HG03025 (cell line): ENCODE results near the gene PLXNA1.

Experiments used
- ATAC-seq: cut with Tn5 transposase; IDR thresholded peaks from one replicate; pipeline ENCODE4 v1.9.1; 2021; ENCODE audit warnings: mild to moderate bottlenecking, moderate library complexity; ENCODE audit not compliant: unreplicated experiment, low FRiP score

Gene PLXNA1

GRCh38 chr3:126985132-126985985 is 2.4 kb downstream of the PLXNA1 start:
- ATAC-seq = no peak

- no peak for ATAC-seq
These were observed 3.1 kb downstream of the PLXNA1 start for GRCh38 chr3:126986001-126986400.

- no peak for ATAC-seq
These were observed 4.2 kb downstream of the PLXNA1 start for GRCh38 chr3:126987129-126987528.

- ATAC-seq = no peak
These were observed 4.7 kb downstream of the PLXNA1 start for GRCh38 chr3:126987596-126987995.

GRCh38 chr3:126988451-126989021 is 5.6 kb downstream of the PLXNA1 start:
- no peak for ATAC-seq

GRCh38 chr3:126989316-126990023 is 6.6 kb downstream of the PLXNA1 start:
- ATAC-seq = no peak

GRCh38 chr3:126990024-126990700 is 7.2 kb downstream of the PLXNA1 start:
- ATAC-seq = no peak

GRCh38 chr3:126990890-126991289 is 8.0 kb downstream of the PLXNA1 start:
- no peak for ATAC-seq

- no peak for ATAC-seq
These were observed 8.7 kb downstream of the PLXNA1 start for GRCh38 chr3:126991366-126992200.

- ATAC-seq = no peak
These were observed 9.3 kb downstream of the PLXNA1 start for GRCh38 chr3:126992216-126992615.

GRCh38 chr3:126992776-126993175 is 9.9 kb downstream of the PLXNA1 start:
- no peak for ATAC-seq

GRCh38 chr3:126993436-126993835 is 10.5 kb downstream of the PLXNA1 start:
- no peak for ATAC-seq

- ATAC-seq = no peak
These were observed 11.8 kb downstream of the PLXNA1 start for GRCh38 chr3:126994661-126995245.

GRCh38 chr3:126995254-126995780 is 12.4 kb downstream of the PLXNA1 start:
- no peak for ATAC-seq

- no peak for ATAC-seq
These were observed 13.1 kb downstream of the PLXNA1 start for GRCh38 chr3:126995926-126996512.

GRCh38 chr3:126996905-126997304 is 14.0 kb downstream of the PLXNA1 start:
- ATAC-seq = no peak

- ATAC-seq = no peak
These were observed 14.6 kb downstream of the PLXNA1 start for GRCh38 chr3:126997455-126998038.

- ATAC-seq = no peak
These were observed 15.4 kb downstream of the PLXNA1 start for GRCh38 chr3:126998320-126998719.

GRCh38 chr3:126998728-126999127 is 15.8 kb downstream of the PLXNA1 start:
- no peak for ATAC-seq
